Measurements from ENCODE around the gene BRIP1.

BRIP1 gene

GRCh38 chr17:61715348-61715747, 148.0 kb downstream of the BRIP1 start:
- ChIA-PET POLR2A (no interaction called here), CTCF (interaction anchor here (1.1 kb wide), 1 partner anchor 68 kb away, joined by 3 read pairs; no protein-coding TSS in a partner anchor)
- TF ChIP-seq, protein P1, sequence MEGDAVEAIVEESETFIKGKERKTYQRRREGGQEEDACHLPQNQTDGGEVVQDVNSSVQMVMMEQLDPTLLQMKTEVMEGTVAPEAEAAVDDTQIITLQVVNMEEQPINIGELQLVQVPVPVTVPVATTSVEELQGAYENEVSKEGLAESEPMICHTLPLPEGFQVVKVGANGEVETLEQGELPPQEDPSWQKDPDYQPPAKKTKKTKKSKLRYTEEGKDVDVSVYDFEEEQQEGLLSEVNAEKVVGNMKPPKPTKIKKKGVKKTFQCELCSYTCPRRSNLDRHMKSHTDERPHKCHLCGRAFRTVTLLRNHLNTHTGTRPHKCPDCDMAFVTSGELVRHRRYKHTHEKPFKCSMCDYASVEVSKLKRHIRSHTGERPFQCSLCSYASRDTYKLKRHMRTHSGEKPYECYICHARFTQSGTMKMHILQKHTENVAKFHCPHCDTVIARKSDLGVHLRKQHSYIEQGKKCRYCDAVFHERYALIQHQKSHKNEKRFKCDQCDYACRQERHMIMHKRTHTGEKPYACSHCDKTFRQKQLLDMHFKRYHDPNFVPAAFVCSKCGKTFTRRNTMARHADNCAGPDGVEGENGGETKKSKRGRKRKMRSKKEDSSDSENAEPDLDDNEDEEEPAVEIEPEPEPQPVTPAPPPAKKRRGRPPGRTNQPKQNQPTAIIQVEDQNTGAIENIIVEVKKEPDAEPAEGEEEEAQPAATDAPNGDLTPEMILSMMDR (IDR thresholded peaks at IDR 0.05; ENCODE audit: control extremely low read depth, extremely low read depth, low read depth, missing control alignments) = no peak

GRCh38 chr17:61714300-61714699, 149.0 kb downstream of the BRIP1 start:
- ChIA-PET CTCF (interaction anchor here (1.1 to 2.8 kb wide), 3 partner anchors 13 to 122 kb away, joined by 3 to 11 read pairs (median 6); no protein-coding TSS in a partner anchor), POLR2A (no interaction called here)
- no peak for DNase-seq (ENCODE audit: extremely low spot score)
- TF ChIP-seq, protein P1 (IDR thresholded peaks at IDR 0.05; ENCODE audit: control extremely low read depth, extremely low read depth, low read depth, missing control alignments) = no peak

More at GRCh38 chr17:61715348-61715747, 148.0 kb downstream of the BRIP1 start:
- DNase-seq (ENCODE audit: extremely low spot score) = no peak

- no peak for DNase-seq (ENCODE audit: extremely low spot score)
- CTCF ChIA-PET = interaction anchor here (1.1 to 2.8 kb wide), 2 partner anchors 11 to 17 kb away, joined by 3 to 11 read pairs; no protein-coding TSS in a partner anchor
- POLR2A ChIA-PET = no interaction called here
- TF ChIP-seq, protein P1 (IDR thresholded peaks at IDR 0.05; ENCODE audit: control extremely low read depth, extremely low read depth, low read depth, missing control alignments) = no peak
Measured at GRCh38 chr17:61713035-61713434, 150.3 kb downstream of the BRIP1 start.

DNA sequence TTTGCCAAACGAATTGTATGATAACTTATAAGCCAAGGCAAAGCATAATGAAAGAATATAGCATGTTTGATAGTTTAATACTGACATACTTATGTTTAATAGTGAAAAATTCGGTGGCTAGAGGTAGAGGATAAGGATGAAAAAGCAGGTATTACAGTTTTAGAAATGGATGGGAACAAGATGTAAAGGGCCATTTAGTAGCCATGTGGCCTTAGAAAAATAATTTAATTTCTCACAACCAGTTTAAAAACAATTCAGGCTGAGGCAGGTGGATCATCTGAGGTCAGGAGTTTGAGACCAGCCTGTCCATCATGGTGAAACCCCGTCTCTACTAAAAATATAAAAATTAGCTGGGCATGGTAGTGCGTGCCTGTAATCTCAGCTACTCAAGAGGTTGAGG, 152.8 kb downstream of the BRIP1 start:
- POLR2A ChIA-PET = no interaction called here

DNA sequence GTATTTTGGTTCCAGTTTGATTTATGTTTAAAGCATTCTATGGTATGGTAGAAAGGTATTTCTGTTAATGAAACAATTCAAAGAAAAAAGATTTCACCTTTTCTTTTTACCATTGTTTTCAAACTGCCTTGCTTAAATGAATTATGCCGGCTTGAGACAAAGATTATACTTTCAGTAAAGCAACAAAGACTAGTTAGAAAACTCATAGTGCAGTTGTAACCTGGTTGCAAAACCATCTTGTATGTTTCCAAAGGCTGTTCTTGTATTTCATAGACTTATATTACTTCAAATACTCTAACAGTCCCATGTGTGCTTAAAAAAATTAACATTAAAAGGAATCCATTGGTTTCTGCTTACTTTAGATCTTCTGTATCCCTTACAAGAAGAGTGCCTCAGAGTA, 153.8 kb downstream of the BRIP1 start:
- CTCF ChIA-PET = interaction anchor here (1.3 kb wide), 1 partner anchor 17 kb away, joined by 3 read pairs; no protein-coding TSS in a partner anchor

More for the DNA sequence above, 152.8 kb downstream of the BRIP1 start:
- TF ChIP-seq, protein P1 (IDR thresholded peaks at IDR 0.05; ENCODE audit: control extremely low read depth, extremely low read depth, low read depth, missing control alignments) = no peak
- no peak for DNase-seq (ENCODE audit: extremely low spot score)
- CTCF ChIA-PET = interaction anchor here (1.3 kb wide), 1 partner anchor 16 kb away, joined by 3 read pairs; no protein-coding TSS in a partner anchor

DNA sequence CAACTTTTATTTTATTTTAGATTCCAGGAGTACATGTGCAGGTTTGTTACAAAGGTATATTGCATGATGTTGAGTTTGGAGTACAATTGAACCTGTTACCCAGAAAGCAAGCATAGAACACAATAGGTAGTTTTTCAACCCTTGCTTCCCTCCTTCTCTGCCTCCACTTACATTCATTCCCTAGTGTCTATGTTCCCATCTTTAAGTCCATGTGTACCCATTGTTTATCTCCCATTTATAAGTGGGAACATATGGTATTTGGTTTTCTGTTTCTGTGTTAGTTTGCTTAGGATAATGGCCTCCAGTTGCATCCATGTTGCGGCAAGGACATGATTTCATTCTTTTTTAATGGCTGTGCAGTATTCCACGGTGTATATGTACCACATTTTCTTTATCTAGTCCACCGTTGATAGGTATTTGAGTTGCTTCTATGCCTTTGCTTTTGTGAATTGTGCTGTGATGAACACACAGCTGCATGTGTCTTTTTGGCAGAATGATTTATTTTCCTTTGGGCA, 158.3 kb downstream of the BRIP1 start:
- DNase-seq (ENCODE audit: extremely low spot score) = no peak
- TF ChIP-seq, protein P1 (IDR thresholded peaks at IDR 0.05; ENCODE audit: control extremely low read depth, extremely low read depth, low read depth, missing control alignments) = no peak
- POLR2A ChIA-PET = no interaction called here
- CTCF ChIA-PET = interaction anchor here (1.2 kb wide), 1 partner anchor 15 kb away, joined by 3 read pairs; no protein-coding TSS in a partner anchor

More for the DNA sequence above, 153.8 kb downstream of the BRIP1 start:
- POLR2A ChIA-PET = no interaction called here
- DNase-seq (ENCODE audit: extremely low spot score) = no peak
- TF ChIP-seq, protein P1 (IDR thresholded peaks at IDR 0.05; ENCODE audit: control extremely low read depth, extremely low read depth, low read depth, missing control alignments) = no peak

Data from GM10248 (cell line).